OCI-LY1 (cell line): Measurements from ENCODE around the gene STARD7.

Source experiments
- H2AFZ ChIP-seq: fragments of 200-600 bp; sonication (generic), shearing (Covaris generic); 2 replicates; pipeline ENCODE4 v1.6.0; 2014; ENCODE audit warnings: antibody characterized with exemption, mild to moderate bottlenecking, low read length
- H3F3A ChIP-seq: fragments of 200-600 bp; sonication (generic), shearing (Covaris generic); 2 replicates; pipeline ENCODE4 v1.6.0; 2014; ENCODE audit warnings: mild to moderate bottlenecking, antibody characterized with exemption, low read length, moderate library complexity; ENCODE audit not compliant: insufficient read depth
- H3K27ac ChIP-seq: fragments of 200-600 bp; sonication (generic); 2 replicates; pipeline ENCODE4 v1.5.1; 2014; ENCODE audit warnings: low read length, mixed run types, mild to moderate bottlenecking, low read depth; ENCODE audit not compliant: poor library complexity, severe bottlenecking
- H3K27me3 ChIP-seq: fragments of 200-600 bp; sonication (generic); 2 replicates; pipeline ENCODE4 v1.6.0; 2014; ENCODE audit warnings: antibody characterized with exemption, mild to moderate bottlenecking, low read length, moderate library complexity; ENCODE audit not compliant: insufficient read depth
- H3K36me3 ChIP-seq: fragments of 200-600 bp; sonication (generic); 2 replicates; pipeline ENCODE4 v1.6.1; 2014; ENCODE audit warnings: mild to moderate bottlenecking, antibody characterized with exemption, low read length, moderate library complexity, mixed read lengths; ENCODE audit not compliant: insufficient read depth
- H3K4me1 ChIP-seq: fragments of 200-600 bp; sonication (generic); 2 replicates; pipeline ENCODE4 v1.5.1; 2014; ENCODE audit warnings: mild to moderate bottlenecking, low read length, moderate library complexity; ENCODE audit not compliant: insufficient read depth, severe bottlenecking
- H3K4me2 ChIP-seq: fragments of 200-600 bp; sonication (generic), shearing (Covaris generic); 2 replicates; pipeline ENCODE4 v1.6.1; 2014; ENCODE audit warnings: low read length
- H3K4me3 ChIP-seq: fragments of 200-600 bp; sonication (generic); 2 replicates; pipeline ENCODE4 v1.5.1; 2014; ENCODE audit warnings: low read length, low read depth, mild to moderate bottlenecking, mixed read lengths; ENCODE audit not compliant: poor library complexity, severe bottlenecking
- H3K79me2 ChIP-seq: fragments of 200-600 bp; shearing (Covaris generic); 2 replicates; pipeline ENCODE4 v1.6.1; 2016; ENCODE audit warnings: mixed run types, low read length, mixed read lengths; ENCODE audit not compliant: insufficient read depth
- H3K9ac ChIP-seq: fragments of 200-600 bp; sonication (generic), shearing (Covaris generic); 2 replicates; pipeline ENCODE4 v1.6.1; 2014; ENCODE audit warnings: mild to moderate bottlenecking, low read length, mixed read lengths
- H3K9me2 ChIP-seq: fragments of 200-600 bp; sonication (generic), shearing (Covaris generic); 2 replicates; pipeline ENCODE4 v1.6.1; 2014; ENCODE audit warnings: low read depth, mild to moderate bottlenecking, low read length, mixed read lengths
- H3K9me3 ChIP-seq: fragments of 200-600 bp; shearing (Covaris generic); 2 replicates; pipeline ENCODE4 v1.6.1; 2014; ENCODE audit warnings: low read length, mixed read lengths
- H4K20me1 ChIP-seq: fragments of 200-600 bp; sonication (generic), shearing (Covaris generic); 2 replicates; pipeline ENCODE4 v1.6.0; 2016; ENCODE audit warnings: mild to moderate bottlenecking, low read length; ENCODE audit not compliant: insufficient read depth
- EZH2 ChIP-seq: fragments of 200-600 bp; sonication (generic), shearing (Covaris generic); IDR thresholded peaks from 2 replicates; pipeline ENCODE4 v1.8.0; 2017; ENCODE audit warnings: borderline replicate concordance, mixed run types, mild to moderate bottlenecking, antibody characterized with exemption, low read length, moderate library complexity, mixed read lengths
- TF ChIP-seq, protein P1 (sequence below): fragments of 200-600 bp; sonication (generic), shearing (Covaris generic); IDR thresholded peaks from 2 replicates; pipeline ENCODE4 v1.5.1; 2017; ENCODE audit warnings: mild to moderate bottlenecking, antibody characterized with exemption, low read length, moderate library complexity, mixed read lengths

Gene STARD7

DNA sequence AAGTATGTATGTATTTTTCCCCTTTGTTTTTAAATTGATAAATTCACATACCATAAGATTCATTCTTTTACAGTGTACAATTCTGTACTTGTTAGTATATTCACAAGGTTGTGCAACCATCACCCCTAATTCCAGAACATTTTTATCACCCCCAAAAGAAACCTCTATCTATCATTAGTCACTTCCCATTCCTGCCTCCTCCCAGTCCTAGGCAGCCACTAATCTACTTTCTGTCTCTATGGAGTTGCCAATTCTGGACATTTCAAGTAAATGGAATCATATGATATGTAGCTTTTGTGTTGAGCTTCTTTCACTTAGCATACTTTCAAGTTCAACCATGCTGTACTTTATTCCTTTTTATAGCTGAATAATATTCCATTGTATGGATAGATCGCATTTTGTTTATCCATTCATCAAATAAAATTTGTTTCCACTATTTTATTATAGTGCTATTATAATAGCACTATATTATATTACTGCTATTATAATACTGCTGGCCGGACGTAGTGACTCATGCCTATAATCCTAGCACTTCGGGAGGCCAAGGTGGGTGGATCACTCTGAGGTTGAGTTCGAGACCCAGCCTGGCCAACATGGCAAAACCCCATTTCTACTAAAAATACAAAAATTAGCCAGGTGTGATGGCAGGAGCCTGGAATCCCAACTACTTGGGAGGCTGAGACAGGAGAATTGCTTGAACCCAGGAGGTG, 10.9 kb downstream of the STARD7 start:
- Histone ChIP-seq H4K20me1 (peaks cover 13% of the 10 kb centered on the region), H2AFZ (no peak overlapping the region), H3K36me3 (peaks cover 72% of the 10 kb centered on the region), H3K4me3 (no peak overlapping the region), H3K4me1 (peaks cover 31% of the 10 kb centered on the region), H3K27me3 (no peaks in the 10 kb centered on the region), H3K27ac (no peak overlapping the region), H3K9ac (no peak overlapping the region), H3K9me3 (no peaks in the 10 kb centered on the region), H3K79me2 (peaks cover 79% of the 10 kb centered on the region), H3F3A (0 out of 2 replicates have a peak, but pooled peaks cover 3% of the 10 kb centered on the region), H3K9me2 (no peaks in the 10 kb centered on the region), H3K4me2 (no peak overlapping the region)
- TF ChIP-seq, protein P1, sequence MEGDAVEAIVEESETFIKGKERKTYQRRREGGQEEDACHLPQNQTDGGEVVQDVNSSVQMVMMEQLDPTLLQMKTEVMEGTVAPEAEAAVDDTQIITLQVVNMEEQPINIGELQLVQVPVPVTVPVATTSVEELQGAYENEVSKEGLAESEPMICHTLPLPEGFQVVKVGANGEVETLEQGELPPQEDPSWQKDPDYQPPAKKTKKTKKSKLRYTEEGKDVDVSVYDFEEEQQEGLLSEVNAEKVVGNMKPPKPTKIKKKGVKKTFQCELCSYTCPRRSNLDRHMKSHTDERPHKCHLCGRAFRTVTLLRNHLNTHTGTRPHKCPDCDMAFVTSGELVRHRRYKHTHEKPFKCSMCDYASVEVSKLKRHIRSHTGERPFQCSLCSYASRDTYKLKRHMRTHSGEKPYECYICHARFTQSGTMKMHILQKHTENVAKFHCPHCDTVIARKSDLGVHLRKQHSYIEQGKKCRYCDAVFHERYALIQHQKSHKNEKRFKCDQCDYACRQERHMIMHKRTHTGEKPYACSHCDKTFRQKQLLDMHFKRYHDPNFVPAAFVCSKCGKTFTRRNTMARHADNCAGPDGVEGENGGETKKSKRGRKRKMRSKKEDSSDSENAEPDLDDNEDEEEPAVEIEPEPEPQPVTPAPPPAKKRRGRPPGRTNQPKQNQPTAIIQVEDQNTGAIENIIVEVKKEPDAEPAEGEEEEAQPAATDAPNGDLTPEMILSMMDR = no peak
- TF ChIP-seq EZH2 = no peak

DNA sequence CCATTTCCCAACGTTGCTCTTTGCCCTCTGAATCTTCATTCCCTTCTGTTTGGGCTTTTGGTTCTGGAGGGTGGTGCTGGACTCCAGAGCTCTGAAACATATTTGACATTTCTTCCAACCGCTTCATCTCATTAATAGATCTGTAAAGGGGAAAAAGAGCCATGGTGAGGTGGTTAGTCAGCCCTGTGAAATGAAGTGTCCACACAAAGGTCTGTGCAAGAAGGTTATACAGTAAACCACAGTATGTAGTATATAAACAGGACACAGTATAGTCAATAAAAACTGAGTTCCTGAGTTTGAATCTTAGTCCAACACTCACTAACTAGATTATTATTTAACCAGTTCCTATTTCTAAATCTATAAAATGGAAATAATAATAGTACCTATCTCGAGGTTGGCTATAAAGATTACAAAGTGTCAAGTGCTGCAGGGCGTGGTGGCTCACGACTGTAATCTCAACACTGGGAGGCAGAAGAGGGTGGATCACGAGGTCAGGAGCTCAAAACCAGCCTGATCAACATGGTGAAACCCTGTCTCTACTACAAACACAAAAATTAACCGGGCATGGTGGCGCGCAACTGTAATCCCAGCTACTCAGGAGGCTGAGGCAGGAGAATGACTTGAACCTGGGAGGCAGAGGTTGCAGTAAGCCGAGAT, 13.1 kb downstream of the STARD7 start:
- no peak overlapping the region for H3K4me3 ChIP-seq
- H4K20me1 ChIP-seq = peaks cover 11% of the 10 kb centered on the region
- no peak overlapping the region for H3K27ac ChIP-seq
- H3K9me2 ChIP-seq = no peaks in the 10 kb centered on the region
- no peaks in the 10 kb centered on the region for H3K9me3 ChIP-seq
- peaks cover 88% of the 10 kb centered on the region for H3K36me3 ChIP-seq
- no peak overlapping the region for H3K9ac ChIP-seq
- peaks cover 57% of the 10 kb centered on the region for H3K79me2 ChIP-seq
- H3K4me1 ChIP-seq = peaks cover 10% of the 10 kb centered on the region
- H3K4me2 ChIP-seq = no peak overlapping the region
- no peaks in the 10 kb centered on the region for H3K27me3 ChIP-seq
- H2AFZ ChIP-seq = no peak overlapping the region
- H3F3A ChIP-seq = peaks cover 6% of the 10 kb centered on the region; the same call in 1 of the 2 replicates
- TF ChIP-seq EZH2 = no peak
- TF ChIP-seq, protein P1 = no peak

GRCh38 chr2:96191937-96192670, 16.5 kb downstream of the STARD7 start:
- Histone ChIP-seq H3K27me3 (no peaks in the 10 kb centered on the region), H3K9ac (no peak overlapping the region), H3K4me2 (no peak overlapping the region), H3K9me2 (no peaks in the 10 kb centered on the region), H3F3A (peaks cover 2% of the 10 kb centered on the region; the same call in 1 of the 2 replicates), H3K4me3 (no peak overlapping the region), H3K9me3 (no peaks in the 10 kb centered on the region), H4K20me1 (no peaks in the 10 kb centered on the region), H3K27ac (no peak overlapping the region), H2AFZ (no peak overlapping the region), H3K4me1 (no peaks in the 10 kb centered on the region), H3K79me2 (peaks cover 23% of the 10 kb centered on the region), H3K36me3 (peaks cover 94% of the 10 kb centered on the region)
- TF ChIP-seq, protein P1 = no peak
- TF ChIP-seq EZH2 = no peak
